ENCODE measurements around the gene ADGRA3.

DNA sequence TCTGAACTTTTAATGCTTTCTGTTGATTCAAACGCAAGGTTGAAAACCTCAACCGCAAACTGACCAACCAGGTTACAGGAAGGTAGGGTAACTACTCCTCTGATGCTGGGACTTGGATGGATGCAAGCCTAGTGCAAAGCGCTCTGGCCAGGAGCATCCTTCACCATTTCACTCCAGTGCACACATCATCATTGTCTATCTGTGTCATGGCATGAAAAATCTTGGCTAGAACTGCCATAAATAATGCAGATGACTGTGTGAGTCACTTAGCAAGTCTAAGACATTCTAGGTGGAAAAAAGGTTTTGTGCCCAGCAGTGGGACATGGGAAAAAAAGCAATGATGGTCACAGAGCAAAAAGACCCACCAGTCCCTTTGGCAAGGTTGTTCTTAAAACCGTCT lies 10.9 kb downstream of the ADGRA3 start:
- TF ChIP-seq JUN (CRISPR knock-in tag; IDR thresholded peaks at IDR 0.05), result no peak
- TF ChIP-seq, protein P1, sequence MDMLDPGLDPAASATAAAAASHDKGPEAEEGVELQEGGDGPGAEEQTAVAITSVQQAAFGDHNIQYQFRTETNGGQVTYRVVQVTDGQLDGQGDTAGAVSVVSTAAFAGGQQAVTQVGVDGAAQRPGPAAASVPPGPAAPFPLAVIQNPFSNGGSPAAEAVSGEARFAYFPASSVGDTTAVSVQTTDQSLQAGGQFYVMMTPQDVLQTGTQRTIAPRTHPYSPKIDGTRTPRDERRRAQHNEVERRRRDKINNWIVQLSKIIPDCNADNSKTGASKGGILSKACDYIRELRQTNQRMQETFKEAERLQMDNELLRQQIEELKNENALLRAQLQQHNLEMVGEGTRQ (CRISPR knock-in tag; IDR thresholded peaks at IDR 0.05), result no peak
- TF ChIP-seq, protein P2, sequence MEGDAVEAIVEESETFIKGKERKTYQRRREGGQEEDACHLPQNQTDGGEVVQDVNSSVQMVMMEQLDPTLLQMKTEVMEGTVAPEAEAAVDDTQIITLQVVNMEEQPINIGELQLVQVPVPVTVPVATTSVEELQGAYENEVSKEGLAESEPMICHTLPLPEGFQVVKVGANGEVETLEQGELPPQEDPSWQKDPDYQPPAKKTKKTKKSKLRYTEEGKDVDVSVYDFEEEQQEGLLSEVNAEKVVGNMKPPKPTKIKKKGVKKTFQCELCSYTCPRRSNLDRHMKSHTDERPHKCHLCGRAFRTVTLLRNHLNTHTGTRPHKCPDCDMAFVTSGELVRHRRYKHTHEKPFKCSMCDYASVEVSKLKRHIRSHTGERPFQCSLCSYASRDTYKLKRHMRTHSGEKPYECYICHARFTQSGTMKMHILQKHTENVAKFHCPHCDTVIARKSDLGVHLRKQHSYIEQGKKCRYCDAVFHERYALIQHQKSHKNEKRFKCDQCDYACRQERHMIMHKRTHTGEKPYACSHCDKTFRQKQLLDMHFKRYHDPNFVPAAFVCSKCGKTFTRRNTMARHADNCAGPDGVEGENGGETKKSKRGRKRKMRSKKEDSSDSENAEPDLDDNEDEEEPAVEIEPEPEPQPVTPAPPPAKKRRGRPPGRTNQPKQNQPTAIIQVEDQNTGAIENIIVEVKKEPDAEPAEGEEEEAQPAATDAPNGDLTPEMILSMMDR (IDR thresholded peaks at IDR 0.05), result no peak
